ENCODE data around the gene SUSD5. TPM values are rescaled to one million over a fixed set of nuclear protein-coding genes. Genes with fewer than 3 reads are reported as not detected.
"Not testable (repeated sequence)": the region's sequence is repeated elsewhere in the genome, so short reads cannot be mapped to it uniquely, and the experiment has no call there.

SUSD5 gene
- total RNA-seq, 1 experiment from 2014 or later, result 4.9 TPM

DNA sequence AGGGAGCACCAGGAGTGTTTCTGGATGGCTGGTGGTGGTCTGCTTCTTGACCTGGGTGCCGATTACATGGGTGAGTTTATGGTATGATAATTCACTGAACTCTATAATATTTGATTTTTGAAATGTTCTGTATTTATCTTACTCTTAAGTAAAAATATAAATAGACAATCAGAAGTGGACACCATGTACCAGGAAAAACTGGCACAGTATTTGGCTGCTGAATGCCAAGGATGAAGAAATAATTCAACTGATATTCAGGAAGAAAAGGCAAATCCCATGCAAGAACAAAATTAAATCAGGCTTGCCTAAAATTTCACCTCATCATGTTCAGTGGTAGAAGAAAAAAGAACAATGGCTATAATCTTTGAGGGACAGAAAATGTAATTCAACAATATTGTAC lies 53.2 kb downstream of the SUSD5 start:
- no peak overlapping the region for H3K56ac ChIP-seq (ENCODE audit: insufficient read length, low read depth, low read length)
- H2AFZ ChIP-seq (ENCODE audit: low read length), result no peak overlapping the region
- H2BK120ac ChIP-seq (ENCODE audit: low read depth, low read length, poor library complexity, severe bottlenecking), result no peak overlapping the region
- no peak overlapping the region for H3K23ac ChIP-seq (ENCODE audit: insufficient read length, low read depth, low read length)
- H3K36me3 Mint-ChIP-seq (ENCODE audit: insufficient read depth in 1 of 3, low read depth in 3 of 3), result no peaks in the 10 kb centered on the region
- no peak overlapping the region for H3K9ac ChIP-seq (ENCODE audit: extremely low read depth, insufficient read length, low read length)
- H3K4me2 ChIP-seq (ENCODE audit: insufficient read depth, insufficient read length, low read length), result no peak overlapping the region
- no peaks in the 10 kb centered on the region for H3K23me2 ChIP-seq (ENCODE audit: insufficient read length, low read depth, low read length, poor library complexity, severe bottlenecking)
- H3K9me3 ChIP-seq (ENCODE audit: control insufficient read depth, low read depth, low read length), result no peaks in the 10 kb centered on the region
- no peaks in the 10 kb centered on the region for H3K79me2 ChIP-seq (ENCODE audit: insufficient read depth, low read length)
- H3K4me1 ChIP-seq (ENCODE audit: insufficient read depth, low read length), result no peaks in the 10 kb centered on the region
- TF ChIP-seq, protein P1, sequence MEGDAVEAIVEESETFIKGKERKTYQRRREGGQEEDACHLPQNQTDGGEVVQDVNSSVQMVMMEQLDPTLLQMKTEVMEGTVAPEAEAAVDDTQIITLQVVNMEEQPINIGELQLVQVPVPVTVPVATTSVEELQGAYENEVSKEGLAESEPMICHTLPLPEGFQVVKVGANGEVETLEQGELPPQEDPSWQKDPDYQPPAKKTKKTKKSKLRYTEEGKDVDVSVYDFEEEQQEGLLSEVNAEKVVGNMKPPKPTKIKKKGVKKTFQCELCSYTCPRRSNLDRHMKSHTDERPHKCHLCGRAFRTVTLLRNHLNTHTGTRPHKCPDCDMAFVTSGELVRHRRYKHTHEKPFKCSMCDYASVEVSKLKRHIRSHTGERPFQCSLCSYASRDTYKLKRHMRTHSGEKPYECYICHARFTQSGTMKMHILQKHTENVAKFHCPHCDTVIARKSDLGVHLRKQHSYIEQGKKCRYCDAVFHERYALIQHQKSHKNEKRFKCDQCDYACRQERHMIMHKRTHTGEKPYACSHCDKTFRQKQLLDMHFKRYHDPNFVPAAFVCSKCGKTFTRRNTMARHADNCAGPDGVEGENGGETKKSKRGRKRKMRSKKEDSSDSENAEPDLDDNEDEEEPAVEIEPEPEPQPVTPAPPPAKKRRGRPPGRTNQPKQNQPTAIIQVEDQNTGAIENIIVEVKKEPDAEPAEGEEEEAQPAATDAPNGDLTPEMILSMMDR (conservative IDR thresholded peaks at IDR 0.05), result no peak
- no peak overlapping the region for H3K4ac ChIP-seq (ENCODE audit: low read depth, low read length)
- no peak overlapping the region for H2BK20ac ChIP-seq (ENCODE audit: low read depth, low read length, poor library complexity, severe bottlenecking)
- H3K18ac ChIP-seq (ENCODE audit: insufficient read length, low read depth, low read length), result no peak overlapping the region
- DNase-seq, result no peak
- no peak overlapping the region for H3K14ac ChIP-seq (ENCODE audit: insufficient read depth, low read length)
- no peaks in the 10 kb centered on the region for H3K27me3 Mint-ChIP-seq (ENCODE audit: low read depth)
- H4K20me1 ChIP-seq (ENCODE audit: control insufficient read depth, insufficient read depth, insufficient read length), result no peaks in the 10 kb centered on the region
- no peak overlapping the region for H4K8ac ChIP-seq (replicated peaks; ENCODE audit: insufficient read length, low read depth, low read length)
- no peak overlapping the region for H4K5ac ChIP-seq (ENCODE audit: insufficient read length, low read depth, low read length)
- H3K27ac ChIP-seq (ENCODE audit: insufficient read length, low read depth, low read length), result no peak overlapping the region
- H3K27ac Mint-ChIP-seq, result no peak overlapping the region
- no peak overlapping the region for H3K4me3 Mint-ChIP-seq
- no peaks in the 10 kb centered on the region for H3K4me1 Mint-ChIP-seq
- no peak overlapping the region for H4K91ac ChIP-seq (ENCODE audit: insufficient read length, low read depth, low read length)
- H3T11ph ChIP-seq (ENCODE audit: low read length), result no peak overlapping the region
- H3K27me3 ChIP-seq (ENCODE audit: insufficient read depth, low read length), result no peaks in the 10 kb centered on the region
- no peaks in the 10 kb centered on the region for H3K79me1 ChIP-seq (ENCODE audit: insufficient read depth, low read depth, low read length, poor library complexity, severe bottlenecking)
- no peak overlapping the region for H2BK12ac ChIP-seq (ENCODE audit: insufficient read length, low read depth, low read length)
- no peak overlapping the region for H2BK15ac ChIP-seq (ENCODE audit: low read depth, low read length)
- H2BK5ac ChIP-seq (ENCODE audit: insufficient read length, low read length), result no peak overlapping the region
- WGBS (ENCODE audit: extremely low coverage, insufficient read length, low lambda C conversion rate), result no CpG with 5 or more reads among the region's 1 CpG
- no peak overlapping the region for H2AK5ac ChIP-seq (ENCODE audit: insufficient read length, low read length)
- no peaks in the 10 kb centered on the region; a peak in 1 of 5 replicates for H3K9me3 Mint-ChIP-seq

DNA sequence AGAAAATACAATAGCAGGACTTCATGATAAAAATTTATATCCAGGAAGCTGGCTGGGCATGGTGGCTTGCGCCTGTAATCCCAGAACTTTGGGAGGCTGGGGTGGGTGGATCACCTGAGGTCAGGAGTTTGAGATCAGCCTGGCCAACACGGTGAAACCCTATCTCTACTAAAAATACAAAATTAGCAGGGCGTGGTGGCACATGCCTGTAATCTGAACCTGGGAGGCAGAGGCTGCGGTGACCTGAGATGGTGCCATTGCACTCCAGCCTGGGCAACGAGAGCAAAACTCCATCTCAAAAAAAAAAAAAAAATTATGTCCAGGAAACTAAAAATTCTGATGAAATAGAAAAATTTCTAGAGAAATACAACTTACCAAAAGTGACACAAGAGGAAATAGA lies 56.0 kb downstream of the SUSD5 start:
- H2BK12ac ChIP-seq (ENCODE audit: insufficient read length, low read depth, low read length); H2BK120ac ChIP-seq (ENCODE audit: low read depth, low read length, poor library complexity, severe bottlenecking); H4K5ac ChIP-seq (ENCODE audit: insufficient read length, low read depth, low read length): not testable (repeated sequence)

More for the DNA sequence above, 56.0 kb downstream of the SUSD5 start:
- H3K79me2 ChIP-seq (ENCODE audit: insufficient read depth, low read length); H3K27me3 ChIP-seq (ENCODE audit: insufficient read depth, low read length); H3K4ac ChIP-seq (ENCODE audit: low read depth, low read length); H4K91ac ChIP-seq (ENCODE audit: insufficient read length, low read depth, low read length); H3K36me3 Mint-ChIP-seq (ENCODE audit: insufficient read depth in 1 of 3, low read depth in 3 of 3); H3K4me3 Mint-ChIP-seq; H3K27me3 Mint-ChIP-seq (ENCODE audit: low read depth); H4K20me1 ChIP-seq (ENCODE audit: control insufficient read depth, insufficient read depth, insufficient read length); H3K9me3 ChIP-seq (ENCODE audit: control insufficient read depth, low read depth, low read length); H3K56ac ChIP-seq (ENCODE audit: insufficient read length, low read depth, low read length); H3K4me1 ChIP-seq (ENCODE audit: insufficient read depth, low read length); H3K14ac ChIP-seq (ENCODE audit: insufficient read depth, low read length); H2AFZ ChIP-seq (ENCODE audit: low read length); H3T11ph ChIP-seq (ENCODE audit: low read length); H2BK20ac ChIP-seq (ENCODE audit: low read depth, low read length, poor library complexity, severe bottlenecking); H3K23me2 ChIP-seq (ENCODE audit: insufficient read length, low read depth, low read length, poor library complexity, severe bottlenecking); H3K4me1 Mint-ChIP-seq; H3K18ac ChIP-seq (ENCODE audit: insufficient read length, low read depth, low read length); H2BK5ac ChIP-seq (ENCODE audit: insufficient read length, low read length); H2BK15ac ChIP-seq (ENCODE audit: low read depth, low read length); H3K23ac ChIP-seq (ENCODE audit: insufficient read length, low read depth, low read length); H2AK5ac ChIP-seq (ENCODE audit: insufficient read length, low read length); H3K4me2 ChIP-seq (ENCODE audit: insufficient read depth, insufficient read length, low read length); H3K27ac ChIP-seq (ENCODE audit: insufficient read length, low read depth, low read length); H3K9me3 Mint-ChIP-seq; H3K9ac ChIP-seq (ENCODE audit: extremely low read depth, insufficient read length, low read length); H3K27ac Mint-ChIP-seq; H4K8ac ChIP-seq (replicated peaks; ENCODE audit: insufficient read length, low read depth, low read length); H3K79me1 ChIP-seq (ENCODE audit: insufficient read depth, low read depth, low read length, poor library complexity, severe bottlenecking); DNase-seq: not testable (repeated sequence)
- no CpG with 5 or more reads among the region's 5 CpGs for WGBS (ENCODE audit: extremely low coverage, insufficient read length, low lambda C conversion rate)
